A204.1 (cell line): ENCODE data around the gene AGPAT1.
"Not testable (repeated sequence)": the region's sequence is repeated elsewhere in the genome, so short reads cannot be mapped to it uniquely, and the experiment has no call there.

Experiments
- FAIRE-seq: peaks from 2 replicates; lab custom pipeline; 2012; peaks lifted over from hg19 to GRCh38; lab: Jason Lieb, UNC

AGPAT1 gene, protein sequence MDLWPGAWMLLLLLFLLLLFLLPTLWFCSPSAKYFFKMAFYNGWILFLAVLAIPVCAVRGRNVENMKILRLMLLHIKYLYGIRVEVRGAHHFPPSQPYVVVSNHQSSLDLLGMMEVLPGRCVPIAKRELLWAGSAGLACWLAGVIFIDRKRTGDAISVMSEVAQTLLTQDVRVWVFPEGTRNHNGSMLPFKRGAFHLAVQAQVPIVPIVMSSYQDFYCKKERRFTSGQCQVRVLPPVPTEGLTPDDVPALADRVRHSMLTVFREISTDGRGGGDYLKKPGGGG

DNA sequence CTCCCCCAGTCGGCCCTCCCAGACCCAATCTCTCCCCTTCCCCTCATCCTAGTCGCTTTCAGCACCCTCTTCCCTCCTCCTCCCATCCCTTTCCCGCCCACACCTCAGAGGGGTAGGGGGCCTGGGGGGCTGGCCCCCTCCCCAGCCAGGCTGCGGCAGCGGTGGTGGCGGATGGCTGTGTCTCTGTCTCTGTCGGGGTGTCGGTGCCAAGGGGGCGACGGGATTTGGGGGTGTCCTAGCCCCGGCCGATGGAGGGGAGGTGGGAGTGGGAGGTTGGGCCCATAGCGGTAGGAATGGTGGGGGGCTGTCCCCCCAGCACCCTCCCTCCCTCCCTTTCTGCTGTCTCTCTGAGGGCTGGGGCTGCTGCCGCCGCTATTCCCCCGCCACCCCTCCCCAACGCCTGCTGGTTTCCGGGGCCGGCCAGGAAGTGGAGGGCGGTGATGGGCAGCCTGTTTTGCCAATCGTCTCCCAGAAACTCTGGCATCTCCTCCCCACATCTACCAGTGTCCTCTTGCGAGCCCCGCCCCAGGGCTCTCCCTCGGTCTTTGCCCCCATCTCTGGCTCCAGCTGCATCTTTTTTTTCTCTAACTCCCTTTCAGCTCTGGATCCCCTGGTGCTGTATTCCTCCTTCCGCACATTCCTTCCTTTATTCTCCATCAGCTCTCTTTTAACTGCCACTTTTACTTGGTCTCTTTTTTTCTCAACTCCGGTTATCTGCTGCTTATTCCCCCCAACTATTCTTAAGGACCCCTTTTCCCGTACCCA, at the start of gene AGPAT1:
Gene AGPAT1, minus strand, starts transcription at position 374 of the 765 bp plus-strand sequence. CDS start 4,588 bp downstream, outside the sequence.
- peak; percentile 67 for FAIRE-seq

DNA sequence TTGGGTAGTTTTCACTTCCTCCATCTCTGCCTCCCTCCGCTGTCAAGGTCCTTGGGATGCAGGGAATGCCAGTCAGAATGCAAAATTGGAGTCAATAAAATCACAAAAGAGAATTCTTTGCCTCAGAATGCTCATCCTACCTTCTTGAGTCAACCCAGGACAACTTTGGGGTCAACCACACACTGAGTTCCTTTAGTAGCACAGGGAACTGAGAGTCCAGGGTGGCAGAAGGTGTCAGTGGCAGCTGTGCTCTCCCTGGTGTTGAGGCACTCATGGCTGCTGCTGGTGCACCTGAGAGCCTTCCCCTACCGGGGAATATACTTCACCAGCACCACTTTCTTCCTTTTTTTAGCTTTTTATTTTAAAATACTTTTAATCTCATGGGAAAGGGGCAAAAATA, 48.8 kb upstream of the AGPAT1 start:
- no peak for FAIRE-seq

DNA sequence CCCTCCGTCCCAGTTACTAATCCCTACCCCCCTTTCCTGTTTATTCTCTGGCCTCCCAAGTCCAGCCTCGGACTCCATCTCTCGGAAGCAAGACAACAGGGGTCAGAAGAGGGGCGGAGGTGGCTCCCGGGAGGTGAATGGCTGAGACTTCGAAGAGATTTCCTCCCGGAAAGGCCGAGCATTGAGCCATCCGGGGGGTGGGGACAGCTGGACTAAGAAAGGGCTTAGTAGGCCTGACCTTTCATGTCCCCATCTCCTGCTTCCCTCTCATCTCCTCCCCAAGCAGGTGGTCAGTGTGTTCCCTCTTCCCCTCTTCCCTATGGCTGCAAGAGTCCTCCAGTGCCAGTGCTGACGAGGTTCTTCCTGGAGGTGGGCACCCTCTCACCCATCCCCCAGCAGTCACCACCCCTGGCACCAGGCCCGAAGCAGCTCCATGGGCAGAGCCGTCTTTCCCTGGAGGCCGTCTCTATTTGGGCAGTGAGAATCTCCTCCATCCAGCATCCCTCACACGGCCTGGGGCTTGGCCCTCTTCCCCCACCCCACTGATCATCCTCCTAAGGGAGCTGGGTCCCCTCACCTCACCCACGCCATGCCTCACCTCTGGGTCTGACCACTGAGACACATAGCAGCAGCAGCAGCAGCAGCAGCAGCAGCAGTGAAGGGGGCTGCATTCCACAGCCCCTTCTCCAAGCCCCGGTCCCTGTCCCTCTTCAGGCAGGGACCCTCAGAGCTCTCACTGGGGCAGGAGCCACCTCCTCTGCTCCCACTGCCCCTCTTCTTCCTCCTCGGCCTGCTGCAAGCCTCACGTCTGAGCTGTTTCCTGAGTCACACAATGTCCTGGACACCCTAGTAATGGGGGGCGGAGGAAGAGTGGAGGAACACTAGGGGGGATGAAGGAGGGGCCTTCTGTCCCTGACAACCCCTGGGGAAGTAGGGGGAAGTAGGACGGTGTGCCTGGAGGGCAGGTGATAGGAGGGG, 47.7 kb upstream of the AGPAT1 start, which contains the start of gene NOTCH4:
Gene NOTCH4, minus strand, starts transcription at position 810 of the 978 bp plus-strand sequence. Its CDS starts 139 bp downstream, at position 671.
- no peak for FAIRE-seq

DNA sequence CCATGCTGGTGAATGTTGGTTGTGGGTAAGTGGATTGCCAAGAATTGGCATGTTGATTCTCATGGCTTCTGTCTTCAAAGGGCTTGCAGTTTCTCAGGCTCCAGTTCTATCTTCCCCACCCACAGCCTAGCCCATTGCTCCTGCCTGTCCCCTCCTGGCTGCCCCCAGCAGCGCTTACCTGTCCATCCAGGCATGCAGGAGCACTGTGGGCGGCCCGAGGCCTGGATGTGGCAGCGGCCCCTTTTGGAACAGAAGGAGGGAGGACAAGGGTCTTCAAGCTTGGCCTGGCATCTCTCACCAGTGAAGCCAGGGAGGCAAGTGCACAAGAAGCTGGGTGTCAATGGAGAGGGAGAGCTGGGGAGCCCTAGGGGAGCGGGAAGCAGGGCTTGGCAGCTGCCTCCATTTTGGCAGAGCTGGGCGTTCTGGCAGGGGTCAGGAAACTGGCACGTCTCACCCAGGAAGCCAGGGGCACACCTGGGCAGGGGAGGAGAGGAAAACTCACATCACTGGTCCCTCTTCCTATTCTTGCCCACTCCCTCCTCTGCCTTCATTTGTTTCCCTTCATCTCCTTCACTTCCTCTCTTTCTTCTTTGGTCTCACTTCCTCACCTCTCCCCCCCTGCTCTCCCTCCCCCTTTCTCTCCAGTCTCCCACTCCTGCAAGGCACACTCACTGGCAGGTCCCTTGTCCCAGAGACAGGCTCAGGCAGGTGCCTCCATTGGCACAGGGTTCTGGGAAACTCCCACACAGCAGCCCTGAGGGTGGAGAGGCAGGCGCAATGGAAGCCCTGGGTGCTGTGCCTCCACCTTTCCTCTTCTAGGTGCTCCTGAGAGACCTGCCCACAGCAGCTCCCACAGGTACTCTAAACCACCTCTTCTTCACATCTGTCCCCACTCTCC, 46.7 kb upstream of the AGPAT1 start:
- no peak for FAIRE-seq

DNA sequence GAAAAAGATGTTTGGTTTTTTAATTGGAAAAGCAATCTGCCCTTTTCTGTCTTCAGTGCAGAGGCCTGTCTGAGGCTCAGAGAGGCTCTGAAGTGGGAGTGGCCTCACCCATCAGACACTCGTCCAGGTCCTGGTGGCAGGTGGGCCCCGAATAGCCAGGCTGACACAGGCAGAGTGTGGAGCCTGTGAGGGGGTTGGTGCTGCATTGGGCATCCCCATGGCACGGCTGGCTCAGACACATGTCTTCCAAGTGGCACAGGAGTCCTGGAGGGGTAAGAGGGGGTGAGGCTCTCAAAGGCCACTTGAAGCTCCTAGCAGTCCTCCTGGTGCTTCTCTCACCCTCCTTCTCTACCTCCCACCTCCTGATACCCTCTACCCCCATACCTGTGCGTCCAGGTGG, 44.1 kb upstream of the AGPAT1 start:
- no peak for FAIRE-seq

DNA sequence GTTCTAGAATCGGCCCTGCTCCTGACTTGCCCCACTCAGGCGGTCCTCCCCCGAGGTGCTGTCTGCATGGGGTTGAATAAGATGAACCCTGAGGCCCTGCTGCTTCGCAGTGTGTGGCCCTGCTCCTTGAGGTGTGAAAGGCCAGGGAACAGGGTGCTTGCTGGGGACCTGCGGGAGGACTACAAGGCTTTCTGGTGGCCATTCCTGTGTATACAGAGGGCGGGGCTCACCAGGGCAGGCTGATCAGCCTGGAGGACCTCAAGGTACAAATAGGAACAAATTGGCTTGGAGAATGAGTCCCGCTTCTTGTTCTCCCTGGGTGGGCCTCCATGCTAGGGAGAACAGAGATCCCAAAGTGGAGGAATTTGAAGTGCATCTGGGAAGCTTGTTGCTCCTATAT, 42.3 kb upstream of the AGPAT1 start:
- no peak for FAIRE-seq

DNA sequence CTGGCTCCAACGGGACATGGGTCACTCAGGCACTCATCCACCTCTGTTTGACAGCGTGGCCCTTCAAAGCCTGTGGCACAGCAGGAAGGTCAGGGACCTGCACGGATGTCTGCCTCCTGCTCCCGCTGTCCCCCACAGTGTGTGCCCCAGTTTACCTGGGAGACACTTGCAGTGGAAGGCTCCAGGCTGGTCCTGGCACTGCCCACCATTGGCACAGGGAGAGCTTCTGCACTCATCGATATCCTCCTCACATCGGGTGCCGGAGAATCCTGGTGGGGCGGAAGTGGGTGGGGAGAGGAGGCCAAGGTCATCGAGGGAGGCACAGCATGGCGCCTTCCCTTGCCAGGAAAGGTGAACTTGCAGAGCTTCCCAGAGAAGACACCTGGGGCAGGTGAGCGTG, 41.1 kb upstream of the AGPAT1 start:
- FAIRE-seq: no peak

DNA sequence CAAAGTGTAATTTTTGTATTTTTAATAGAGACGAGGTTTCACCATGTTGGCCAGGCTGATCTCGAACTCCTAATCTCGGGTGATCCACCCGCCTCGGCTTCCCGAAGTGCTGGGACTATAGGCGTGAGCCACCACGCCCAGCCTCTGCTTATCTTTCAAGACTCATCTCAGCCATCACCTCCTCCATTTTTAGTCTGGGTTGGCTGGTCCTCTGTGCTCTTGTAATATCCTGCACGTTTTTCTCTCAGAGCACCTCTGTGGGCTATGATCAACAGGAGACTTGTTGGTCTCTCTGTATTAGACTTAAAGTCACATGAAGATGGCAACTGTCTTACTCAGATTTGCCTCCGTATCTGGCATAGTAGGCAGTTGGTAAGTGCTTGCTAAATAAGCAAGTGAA, 40.4 kb upstream of the AGPAT1 start:
- no peak for FAIRE-seq

DNA sequence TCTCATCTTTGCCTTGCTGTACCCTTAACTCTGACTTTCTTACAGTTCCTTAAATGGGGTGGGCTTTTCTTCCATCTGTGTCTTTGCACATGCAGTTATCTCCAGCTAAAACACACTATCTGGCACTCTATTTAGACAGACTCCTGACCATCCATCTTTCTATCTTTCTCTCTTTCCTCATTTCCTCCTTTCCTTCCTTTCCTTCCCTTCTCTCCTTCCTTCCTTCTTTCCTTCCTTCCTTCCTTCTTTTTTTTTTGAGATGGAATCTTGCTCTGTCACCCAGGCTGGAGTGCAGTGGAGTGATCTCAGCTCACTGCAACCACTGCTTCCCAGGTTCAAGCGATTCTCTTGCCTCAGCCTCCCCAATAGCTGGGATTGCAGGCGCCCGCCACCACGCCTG, 39.7 kb upstream of the AGPAT1 start:
- FAIRE-seq: no peak

DNA sequence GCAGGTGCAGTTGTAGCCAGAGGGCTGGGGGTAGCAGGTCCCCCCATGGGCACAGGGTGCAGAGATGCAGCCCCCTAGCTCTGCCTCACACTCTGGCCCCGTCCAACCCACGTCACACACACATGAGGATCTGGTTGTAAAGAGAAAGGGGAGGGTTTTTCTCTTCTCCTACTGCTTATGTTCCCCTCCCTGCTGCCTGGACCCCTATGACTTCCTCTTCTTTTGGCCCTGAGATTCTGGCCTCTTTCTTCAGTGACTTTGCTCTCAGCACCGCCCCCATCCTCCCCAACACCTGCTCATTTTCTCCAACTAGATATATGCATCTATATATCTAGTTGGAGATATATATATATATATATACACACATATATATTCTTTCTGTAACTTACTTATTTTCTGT, 38.2 kb upstream of the AGPAT1 start:
- FAIRE-seq: no peak

DNA sequence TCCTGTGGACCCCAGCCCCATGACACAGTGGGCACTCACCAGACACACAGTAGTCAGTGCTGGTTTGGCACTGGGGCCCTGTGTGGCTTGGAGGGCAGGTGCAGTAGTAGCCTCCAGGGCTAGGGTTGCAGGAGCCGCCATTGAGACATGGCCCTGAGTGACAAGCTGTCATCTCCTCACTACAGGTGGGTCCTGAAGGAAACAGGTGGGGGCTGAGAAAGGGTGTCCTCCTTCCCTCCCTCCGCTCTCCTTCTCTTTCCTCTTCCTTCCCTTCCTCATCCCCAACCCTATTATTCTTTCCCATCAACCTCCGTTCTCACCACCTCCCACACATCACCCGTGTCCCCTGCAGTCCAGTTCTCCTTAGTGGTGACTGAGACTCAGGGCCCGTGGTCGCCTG, 37.8 kb upstream of the AGPAT1 start:
- FAIRE-seq: no peak

DNA sequence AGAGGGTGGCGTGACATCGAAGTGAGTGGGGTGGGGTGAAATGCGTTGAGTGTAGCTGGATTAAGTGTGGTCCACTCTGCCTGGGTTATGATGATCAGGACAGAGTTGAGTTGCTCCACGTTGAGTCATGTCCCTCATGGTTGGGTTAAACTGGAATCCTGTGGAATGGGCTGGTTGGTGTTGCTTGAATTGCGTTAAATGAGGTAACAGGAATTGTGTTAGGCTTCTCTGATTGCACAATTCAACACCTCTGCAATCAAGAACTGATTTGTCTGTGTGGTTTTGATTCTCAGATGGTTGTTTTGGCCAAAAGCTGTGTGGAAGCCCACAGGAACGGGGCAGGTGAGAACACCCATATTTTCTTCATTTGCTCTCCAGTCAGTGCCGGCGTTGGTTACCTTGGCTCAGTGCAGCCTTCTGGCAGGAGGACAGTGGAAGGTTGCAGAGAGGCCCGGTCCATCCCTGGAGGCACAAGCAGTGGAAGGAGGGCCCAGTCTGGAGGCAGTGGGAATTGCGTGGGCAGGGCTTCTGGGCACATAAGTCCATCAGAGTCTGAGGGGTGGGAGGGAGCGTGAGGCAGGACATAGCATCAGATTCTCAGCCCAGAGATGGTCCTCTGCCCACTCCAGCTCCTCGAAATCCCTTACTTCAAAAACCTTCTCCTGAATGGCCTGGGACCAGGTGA, 36.3 kb upstream of the AGPAT1 start:
- no peak for FAIRE-seq

DNA sequence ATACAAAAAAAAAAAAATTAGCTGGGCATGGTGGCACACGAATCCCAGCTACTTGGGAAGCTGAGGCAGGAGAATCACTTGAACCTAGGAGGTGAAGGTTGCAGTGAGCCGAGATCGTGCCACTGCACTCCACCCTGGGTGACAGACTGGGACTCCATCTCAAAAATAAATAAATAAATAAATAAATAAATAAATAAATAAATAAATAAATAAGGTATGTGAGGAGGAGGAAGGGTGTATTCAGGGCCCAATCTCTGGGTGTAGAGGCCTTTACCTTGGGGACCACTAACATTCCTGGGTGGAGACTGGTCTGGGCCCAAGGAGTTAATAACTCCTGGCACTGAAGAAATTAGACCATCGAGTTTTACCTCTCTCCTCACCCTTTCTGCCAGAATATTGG, 35.5 kb upstream of the AGPAT1 start:
- FAIRE-seq: not testable (repeated sequence)

DNA sequence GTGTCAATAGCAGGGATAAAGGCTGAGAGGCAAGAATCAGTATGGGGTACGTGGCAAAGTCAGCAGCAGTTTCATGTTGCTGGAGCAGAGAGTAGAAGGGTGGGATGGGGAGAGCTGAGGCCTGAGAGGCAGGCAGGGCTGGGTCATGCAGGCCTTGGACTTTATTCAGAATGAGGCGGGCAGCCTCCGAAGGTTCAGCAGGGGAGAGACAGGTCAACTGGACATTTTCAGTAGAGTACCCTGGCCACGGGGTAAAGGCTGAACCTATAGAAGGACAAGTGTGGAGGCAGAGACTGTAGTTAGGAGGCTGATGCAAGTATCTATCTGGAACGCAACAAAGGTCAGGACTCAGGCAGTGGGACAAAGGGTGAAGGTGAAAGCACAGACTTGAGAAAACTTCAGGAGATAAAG, 34.3 kb upstream of the AGPAT1 start:
- no peak for FAIRE-seq

DNA sequence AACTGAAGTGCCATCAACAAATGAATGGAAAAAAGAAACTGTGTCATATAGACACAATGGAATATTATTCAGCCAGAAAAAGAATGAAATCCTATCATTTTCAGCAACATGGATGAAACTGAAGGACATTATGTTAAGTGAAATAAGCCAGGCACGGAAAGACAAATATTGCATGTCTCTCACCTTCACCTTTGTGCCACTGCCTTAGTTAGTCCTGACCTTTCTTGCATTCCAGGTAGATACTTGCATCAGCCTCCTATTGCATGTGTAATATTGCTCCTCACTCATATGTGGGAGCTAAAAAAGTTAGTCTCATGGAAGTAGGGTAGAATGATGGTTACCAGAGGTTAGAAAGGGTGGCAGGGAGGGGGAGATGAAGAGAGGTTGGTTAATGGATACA, 33.1 kb upstream of the AGPAT1 start:
- no peak for FAIRE-seq

DNA sequence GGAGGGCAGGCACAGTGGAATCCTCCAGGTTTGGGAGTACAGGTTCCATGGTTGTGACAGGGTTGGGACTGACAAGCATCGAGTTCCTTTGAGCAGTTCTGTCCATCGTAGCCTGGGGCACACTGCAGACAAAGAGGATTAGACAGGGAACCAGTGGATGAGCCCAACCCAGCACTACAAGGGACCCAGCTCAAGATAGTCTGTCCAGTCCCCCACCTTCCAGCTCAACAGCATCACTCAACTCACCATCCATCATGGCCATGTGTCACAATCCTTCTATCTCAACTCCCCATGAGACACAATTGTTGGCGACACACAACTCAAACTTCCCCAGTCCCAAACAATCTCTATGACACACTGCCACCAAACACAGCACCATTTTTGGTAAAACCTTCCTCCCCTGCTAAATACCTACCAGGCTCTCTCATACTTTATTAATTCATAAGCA, 28.4 kb upstream of the AGPAT1 start:
- FAIRE-seq: no peak

DNA sequence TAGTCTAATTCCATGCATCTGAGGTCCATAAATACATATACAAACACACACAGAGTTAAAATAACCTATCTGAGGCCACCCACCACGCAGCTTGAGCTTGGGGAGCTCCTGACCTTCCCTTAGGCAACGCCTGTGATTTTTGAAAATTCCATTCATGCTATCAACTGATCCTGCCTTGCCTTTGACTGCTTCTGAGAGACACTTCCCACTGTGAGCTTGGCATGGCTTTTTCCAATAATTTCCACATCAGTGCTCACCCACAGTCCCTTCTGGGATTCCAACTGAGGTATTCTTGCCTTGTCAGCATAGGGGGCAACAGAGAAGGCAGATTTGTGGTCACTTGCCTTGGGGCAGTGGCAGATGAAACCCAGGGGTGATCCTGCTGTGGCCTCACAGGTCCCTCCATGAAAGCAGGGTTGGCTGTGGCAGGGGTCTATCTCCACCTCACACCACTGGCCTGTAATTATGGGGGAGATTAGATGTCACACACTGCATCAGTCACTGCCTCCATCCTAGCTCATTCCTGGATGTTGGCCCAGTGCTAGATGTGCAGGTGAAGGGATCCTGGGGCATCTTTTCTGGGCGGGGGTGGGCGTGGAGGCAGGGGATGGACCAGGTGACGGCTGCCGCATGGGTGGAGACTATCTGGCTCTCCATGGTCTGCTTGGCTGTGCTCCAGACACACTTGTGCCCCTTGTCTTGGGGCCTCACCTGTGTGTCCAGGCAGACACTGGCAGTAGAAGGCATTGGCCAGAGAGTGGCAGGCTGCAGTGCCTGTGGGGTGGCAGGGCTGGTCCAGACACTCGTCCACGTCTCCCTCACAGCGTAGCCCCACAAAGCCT, 27.8 kb upstream of the AGPAT1 start:
- FAIRE-seq: no peak

DNA sequence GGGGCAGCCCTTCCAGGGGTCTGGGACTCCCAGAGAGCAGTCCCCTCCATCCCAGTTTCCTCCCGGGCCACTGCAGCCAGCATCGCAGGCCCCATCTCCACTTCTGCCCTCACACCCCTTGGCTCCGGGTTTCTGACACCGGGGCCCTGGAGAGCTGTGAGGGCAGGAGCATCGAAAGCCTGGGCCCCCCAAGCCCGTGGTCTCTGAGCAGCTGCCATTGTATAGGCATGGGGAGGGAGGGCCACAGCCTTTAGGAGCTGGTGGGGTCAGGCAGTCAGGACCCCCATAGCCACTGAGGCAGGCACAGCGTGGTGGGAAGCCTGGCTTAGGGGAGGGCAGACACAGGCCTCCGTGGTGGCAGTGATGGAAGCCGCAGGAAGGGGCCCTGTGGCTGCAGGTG, 26.3 kb upstream of the AGPAT1 start:
- FAIRE-seq: no peak

DNA sequence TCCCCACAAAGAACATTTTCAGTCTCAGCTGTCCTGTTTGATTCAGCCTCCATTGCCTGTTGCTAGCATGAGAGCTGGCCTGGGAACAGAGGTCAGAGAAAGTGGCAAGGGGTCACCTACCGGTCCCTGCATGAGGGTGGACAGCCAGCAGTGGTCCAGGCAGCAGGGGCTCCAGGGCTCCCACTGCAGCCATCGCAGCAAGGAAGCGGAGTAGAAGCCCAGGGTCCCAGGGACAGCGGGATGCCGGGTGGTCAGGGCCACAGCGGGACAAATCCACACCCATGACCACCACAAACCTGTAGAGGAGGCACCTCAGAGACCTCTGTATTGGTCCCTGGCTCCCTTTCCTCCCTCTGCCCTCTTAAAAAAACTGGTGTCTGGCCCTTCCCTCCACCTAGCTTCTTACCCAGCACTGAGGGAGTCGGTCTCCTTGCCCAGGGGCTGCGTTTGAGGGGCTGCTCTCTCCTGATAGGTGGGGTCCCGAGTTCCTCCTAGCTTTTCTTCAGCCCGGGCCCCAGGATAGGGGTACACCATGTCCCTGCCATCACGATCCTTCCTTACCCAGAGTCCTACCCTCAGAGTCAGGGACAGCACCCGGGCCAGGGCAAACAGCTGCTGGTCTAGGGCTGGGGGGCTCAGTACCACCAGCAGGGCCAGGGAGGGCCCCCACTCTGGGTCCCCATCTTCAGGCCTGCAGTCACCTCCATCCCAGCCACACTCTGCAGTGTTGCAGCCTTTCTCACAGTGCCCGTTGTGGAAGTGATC, 25.0 kb upstream of the AGPAT1 start:
- FAIRE-seq: no peak
